DND-41 (cell line): Measurements from ENCODE around the gene TFEB.

Experiments used
- ATAC-seq: fragments of 200-7000 bp; cut with Tn5 transposase; 3 replicates; pipeline ENCODE4 v1.9.1; 2021; ENCODE audit warnings: low read depth; ENCODE audit not compliant: insufficient read depth
- DNase-seq: peaks from one replicate; pipeline ENCODE4 v3.0.0-alpha.2; 2020
- H2AFZ ChIP-seq: 2 replicates; pipeline ENCODE4 v1.6.0; 2012; ENCODE audit warnings: low read depth, low read length
- H3K27ac ChIP-seq: 2 replicates; pipeline ENCODE4 v1.5.1; 2012; ENCODE audit warnings: low read length, inconsistent platforms
- H3K27me3 ChIP-seq: fragments of 200-600 bp; sonication (generic); 2 replicates; pipeline ENCODE4 v1.6.0; 2012; ENCODE audit warnings: low read length, mild to moderate bottlenecking, inconsistent platforms; ENCODE audit not compliant: insufficient read depth, poor library complexity
- H3K36me3 ChIP-seq: 2 replicates; pipeline ENCODE4 v1.5.1; 2012; ENCODE audit warnings: low read length, inconsistent platforms; ENCODE audit not compliant: insufficient read depth
- H3K4me1 ChIP-seq: 2 replicates; pipeline ENCODE4 v1.5.1; 2012; ENCODE audit warnings: mild to moderate bottlenecking, low read length; ENCODE audit not compliant: insufficient read depth
- H3K4me2 ChIP-seq: 2 replicates; pipeline ENCODE4 v1.6.0; 2012; ENCODE audit warnings: mild to moderate bottlenecking, moderate library complexity, low read length, inconsistent platforms; ENCODE audit not compliant: insufficient read depth
- H3K4me3 ChIP-seq, 2 experiments: fragments of 200-600 bp in 1 of 2; shearing (Covaris generic) in 1 of 2; 2 replicates each; pipeline ENCODE4 v1.5.1; 2012 to 2016; ENCODE audit warnings: inconsistent platforms in 2 of 2, low read length in 2 of 2, mild to moderate bottlenecking in 2 of 2, low read depth in 1 of 2, moderate library complexity in 1 of 2
- H3K79me2 ChIP-seq: 2 replicates; pipeline ENCODE4 v1.6.0; 2012; ENCODE audit warnings: low read length, inconsistent platforms; ENCODE audit not compliant: insufficient read depth
- H3K9ac ChIP-seq: 2 replicates; pipeline ENCODE4 v1.6.0; 2012; ENCODE audit warnings: low read depth, mild to moderate bottlenecking, inconsistent platforms, low read length, moderate library complexity
- H3K9me3 ChIP-seq: 2 replicates; pipeline ENCODE4 v1.5.1; 2012; ENCODE audit warnings: low read length, moderate library complexity, mild to moderate bottlenecking, inconsistent platforms; ENCODE audit not compliant: insufficient read depth, severe bottlenecking
- H4K20me1 ChIP-seq: 2 replicates; pipeline ENCODE4 v1.6.0; 2012; ENCODE audit warnings: low read length; ENCODE audit not compliant: insufficient read depth
- CTCF ChIP-seq: IDR thresholded peaks from 2 replicates; pipeline ENCODE4 v1.5.1; 2012; ENCODE audit warnings: borderline replicate concordance, low read length, moderate library complexity, mild to moderate bottlenecking; ENCODE audit not compliant: poor library complexity, severe bottlenecking; ENCODE audit errors: extremely low read depth
- EZH2 ChIP-seq: IDR thresholded peaks from 3 replicates; pipeline ENCODE4 v1.6.1; 2012; ENCODE audit warnings: borderline replicate concordance, low read depth, mild to moderate bottlenecking, moderate library complexity, low read length, inconsistent platforms; ENCODE audit not compliant: severe bottlenecking

TFEB gene

GRCh38 chr6:41640426-41640825 is 95.0 kb downstream of the TFEB start:
- Histone ChIP-seq H3K36me3 (no peaks in the 10 kb centered on the region; the same call in 1 of the 2 replicates), H3K9ac (no peak overlapping the region), H3K4me3 (no peak overlapping the region), H3K4me1 (peaks cover 23% of the 10 kb centered on the region), H3K27me3 (peaks cover 11% of the 10 kb centered on the region), H3K79me2 (no peaks in the 10 kb centered on the region), H3K4me2 (no peak overlapping the region), H3K27ac (no peak overlapping the region), H3K9me3 (no peaks in the 10 kb centered on the region), H2AFZ (no peak overlapping the region), H4K20me1 (no peaks in the 10 kb centered on the region; the same call in 1 of the 2 replicates)
- ATAC-seq (no peak), DNase-seq (no peak)
- TF ChIP-seq EZH2 = no peak
- TF ChIP-seq CTCF = no peak

- ATAC-seq = no peak
- H3K27me3 ChIP-seq = peaks cover 11% of the 10 kb centered on the region
- peak overlapping the region; percentile 75; the same call in 1 of the 2 replicates for H3K9ac ChIP-seq
- H3K4me2 ChIP-seq = peak overlapping the region; percentile 81; the same call in 1 of the 2 replicates
- H3K4me1 ChIP-seq = peaks cover 23% of the 10 kb centered on the region
- no peaks in the 10 kb centered on the region for H3K36me3 ChIP-seq
- no peaks in the 10 kb centered on the region for H3K9me3 ChIP-seq
- no peak overlapping the region; a peak in 1 of 4 replicates for H3K4me3 ChIP-seq
- H3K79me2 ChIP-seq = no peaks in the 10 kb centered on the region
- no peak overlapping the region for H2AFZ ChIP-seq
- no peaks in the 10 kb centered on the region; the same call in 1 of the 2 replicates for H4K20me1 ChIP-seq
- H3K27ac ChIP-seq = no peak overlapping the region
- TF ChIP-seq CTCF (no peak), EZH2 (no peak)
- no peak for DNase-seq
Observed at GRCh38 chr6:41639809-41640371, 95.5 kb downstream of the TFEB start.

GRCh38 chr6:41638935-41639808 is 96.2 kb downstream of the TFEB start:
- Histone ChIP-seq H3K4me2 (peak overlapping the region; percentile 81), H3K9me3 (no peaks in the 10 kb centered on the region), H3K79me2 (no peaks in the 10 kb centered on the region), H3K27ac (peak overlapping the region; percentile 64; the same call in 1 of the 2 replicates), H3K27me3 (peaks cover 11% of the 10 kb centered on the region), H3K4me1 (peaks cover 23% of the 10 kb centered on the region), H4K20me1 (no peaks in the 10 kb centered on the region; the same call in 1 of the 2 replicates), H3K36me3 (no peaks in the 10 kb centered on the region), H3K4me3 (peak overlapping the region; percentile 53 to 68; a peak in 3 of 4 replicates), H2AFZ (peak overlapping the region; percentile 79), H3K9ac (peak overlapping the region; percentile 75)
- ATAC-seq (peak; percentile 37), DNase-seq (no peak)
- TF ChIP-seq CTCF (no peak), EZH2 (no peak)
